ENCODE results near the gene ZG16B.

- no peak for TF ChIP-seq POLR2AphosphoS5 (IDR thresholded peaks at IDR 0.05; ENCODE audit: low read depth, low read length)
- no peak for TF ChIP-seq POLR2A (IDR thresholded peaks at IDR 0.05; ENCODE audit: low read depth, low read length)
These were observed 4.9 kb upstream of the ZG16B start for GRCh38 chr16:2825049-2825742.

Measured in GM12892 (cell line).